Progenitor cell of endocrine pancreas (in vitro differentiated cells): Measurements from ENCODE around the gene C2orf66. TPM values are rescaled to one million over a fixed set of nuclear protein-coding genes. Genes with fewer than 3 reads are reported as not detected.

Experiments used
- DNase-seq: peaks from one replicate; pipeline ENCODE4 v3.0.0; 2021; ENCODE audit warnings: low spot score; ENCODE audit not compliant: unreplicated experiment
- H3K27ac Mint-ChIP-seq: 2 replicates; pipeline ENCODE4 v1.8.0; 2021; ENCODE audit warnings: mild to moderate bottlenecking, moderate library complexity, mixed read lengths
- H3K27me3 Mint-ChIP-seq: 2 replicates; pipeline ENCODE4 v1.8.0; 2021; ENCODE audit warnings: mixed read lengths
- H3K36me3 Mint-ChIP-seq: 2 replicates; pipeline ENCODE4 v1.8.0; 2022; ENCODE audit warnings: mixed read lengths; ENCODE audit not compliant: insufficient read depth
- H3K4me1 Mint-ChIP-seq: 2 replicates; pipeline ENCODE4 v1.8.0; 2021; ENCODE audit warnings: low read depth, mixed read lengths
- H3K4me3 Mint-ChIP-seq: 2 replicates; pipeline ENCODE4 v1.8.0; 2021; ENCODE audit warnings: low read depth, mild to moderate bottlenecking, moderate library complexity, mixed read lengths
- H3K9me3 Mint-ChIP-seq: 2 replicates; pipeline ENCODE4 v1.8.0; 2021; ENCODE audit warnings: low read depth, mixed read lengths
- total RNA-seq: library from RNA; stranded (reverse); gene quantifications from 2 replicates; pipeline ENCODE4 v1.2.1, GENCODE V29; 2021
- TF ChIP-seq, protein P1 (sequence below): fragments of 200-600 bp; sonication (generic); IDR thresholded peaks from one replicate; pipeline ENCODE4 v1.5.0; 2021; ENCODE audit warnings: antibody characterized with exemption, mild to moderate bottlenecking; ENCODE audit not compliant: unreplicated experiment

C2orf66 gene
- total RNA-seq, 1 donor from 2014 or later = 0.38 TPM

DNA sequence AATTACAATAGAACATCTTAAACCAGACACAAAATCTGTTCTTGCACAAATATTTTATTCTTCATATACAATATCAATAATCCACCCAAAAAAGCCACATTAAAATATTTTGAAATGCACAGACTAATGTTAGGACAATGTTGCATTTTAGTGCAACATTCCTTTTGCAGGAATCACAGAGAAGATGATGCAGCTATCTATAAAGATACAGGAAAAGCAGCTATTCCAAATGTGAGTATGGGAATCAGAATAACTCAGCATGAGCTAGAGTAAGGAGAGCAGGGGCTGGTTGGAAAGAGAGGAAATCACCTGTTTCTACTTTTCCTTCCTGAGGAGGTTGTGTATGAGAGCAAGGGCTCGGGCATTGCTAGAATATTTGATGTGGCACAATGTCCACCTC is 4.8 kb downstream of the C2orf66 start:
- peaks cover 4% of the 10 kb centered on the region for H3K27me3 Mint-ChIP-seq
- H3K9me3 Mint-ChIP-seq = peaks cover 4% of the 10 kb centered on the region
- no peak for DNase-seq
- peaks cover 2% of the 10 kb centered on the region for H3K4me1 Mint-ChIP-seq
- H3K36me3 Mint-ChIP-seq = no peaks in the 10 kb centered on the region
- TF ChIP-seq, protein P1, sequence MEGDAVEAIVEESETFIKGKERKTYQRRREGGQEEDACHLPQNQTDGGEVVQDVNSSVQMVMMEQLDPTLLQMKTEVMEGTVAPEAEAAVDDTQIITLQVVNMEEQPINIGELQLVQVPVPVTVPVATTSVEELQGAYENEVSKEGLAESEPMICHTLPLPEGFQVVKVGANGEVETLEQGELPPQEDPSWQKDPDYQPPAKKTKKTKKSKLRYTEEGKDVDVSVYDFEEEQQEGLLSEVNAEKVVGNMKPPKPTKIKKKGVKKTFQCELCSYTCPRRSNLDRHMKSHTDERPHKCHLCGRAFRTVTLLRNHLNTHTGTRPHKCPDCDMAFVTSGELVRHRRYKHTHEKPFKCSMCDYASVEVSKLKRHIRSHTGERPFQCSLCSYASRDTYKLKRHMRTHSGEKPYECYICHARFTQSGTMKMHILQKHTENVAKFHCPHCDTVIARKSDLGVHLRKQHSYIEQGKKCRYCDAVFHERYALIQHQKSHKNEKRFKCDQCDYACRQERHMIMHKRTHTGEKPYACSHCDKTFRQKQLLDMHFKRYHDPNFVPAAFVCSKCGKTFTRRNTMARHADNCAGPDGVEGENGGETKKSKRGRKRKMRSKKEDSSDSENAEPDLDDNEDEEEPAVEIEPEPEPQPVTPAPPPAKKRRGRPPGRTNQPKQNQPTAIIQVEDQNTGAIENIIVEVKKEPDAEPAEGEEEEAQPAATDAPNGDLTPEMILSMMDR = no peak
- H3K4me3 Mint-ChIP-seq = no peak overlapping the region
- H3K27ac Mint-ChIP-seq = no peak overlapping the region

DNA sequence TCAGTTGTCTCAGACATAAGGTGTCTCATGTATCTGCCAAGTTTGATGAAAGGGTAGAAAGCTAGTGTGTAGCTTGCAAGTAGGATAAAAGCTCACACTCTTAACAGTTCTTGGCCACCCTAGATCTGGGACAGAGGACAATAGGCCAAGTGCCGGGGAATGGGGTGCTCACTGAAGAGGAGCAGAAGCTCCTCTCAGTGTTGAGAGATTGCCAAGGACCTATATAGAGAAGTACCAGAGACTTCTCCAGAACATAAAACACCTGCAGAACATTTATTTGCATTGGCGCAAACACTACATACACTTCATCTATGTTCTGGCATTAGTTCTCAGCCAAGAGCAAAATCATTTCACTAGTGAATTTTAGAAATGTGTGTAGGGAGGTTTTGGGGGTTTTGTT is 6.8 kb downstream of the C2orf66 start:
- H3K9me3 Mint-ChIP-seq = peaks cover 4% of the 10 kb centered on the region
- H3K27me3 Mint-ChIP-seq = peaks cover 4% of the 10 kb centered on the region
- no peak overlapping the region for H3K4me3 Mint-ChIP-seq
- H3K27ac Mint-ChIP-seq = no peak overlapping the region
- TF ChIP-seq, protein P1 = no peak
- H3K36me3 Mint-ChIP-seq = no peaks in the 10 kb centered on the region
- peaks cover 3% of the 10 kb centered on the region for H3K4me1 Mint-ChIP-seq
- DNase-seq = no peak

DNA sequence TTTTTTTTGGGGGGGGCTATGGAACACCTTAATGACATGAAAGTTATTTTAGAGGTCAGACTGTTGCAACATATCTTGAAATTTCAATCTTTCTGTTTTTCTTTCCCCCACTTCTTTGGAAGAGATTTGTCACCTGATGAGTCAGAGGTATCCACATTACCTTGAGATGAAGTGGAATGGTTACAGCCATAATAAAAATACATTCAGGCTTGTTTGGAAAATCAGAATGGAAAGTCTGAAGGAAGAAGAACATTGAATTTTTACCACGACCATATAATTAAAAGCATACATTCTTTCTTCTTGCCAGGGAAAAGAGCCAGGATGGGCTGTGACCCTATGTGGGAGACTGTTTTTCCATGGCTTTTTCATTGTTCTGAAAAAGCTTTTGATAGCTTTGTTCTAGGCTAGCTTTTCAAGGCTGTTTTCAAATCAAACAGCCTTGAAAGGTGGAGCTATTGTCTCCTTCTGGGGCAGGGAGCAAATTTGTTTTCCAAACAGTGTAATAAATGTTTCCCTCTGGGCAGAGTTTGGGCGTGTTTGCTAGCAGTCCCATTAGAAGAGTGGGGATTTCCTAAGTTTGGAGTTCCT is 7.4 kb downstream of the C2orf66 start:
- Mint-ChIP-seq H3K36me3 (peaks cover 2% of the 10 kb centered on the region), H3K4me1 (peaks cover 3% of the 10 kb centered on the region), H3K9me3 (peaks cover 4% of the 10 kb centered on the region), H3K4me3 (no peak overlapping the region), H3K27ac (no peak overlapping the region), H3K27me3 (peaks cover 4% of the 10 kb centered on the region)
- TF ChIP-seq, protein P1 = no peak
- DNase-seq = no peak

DNA sequence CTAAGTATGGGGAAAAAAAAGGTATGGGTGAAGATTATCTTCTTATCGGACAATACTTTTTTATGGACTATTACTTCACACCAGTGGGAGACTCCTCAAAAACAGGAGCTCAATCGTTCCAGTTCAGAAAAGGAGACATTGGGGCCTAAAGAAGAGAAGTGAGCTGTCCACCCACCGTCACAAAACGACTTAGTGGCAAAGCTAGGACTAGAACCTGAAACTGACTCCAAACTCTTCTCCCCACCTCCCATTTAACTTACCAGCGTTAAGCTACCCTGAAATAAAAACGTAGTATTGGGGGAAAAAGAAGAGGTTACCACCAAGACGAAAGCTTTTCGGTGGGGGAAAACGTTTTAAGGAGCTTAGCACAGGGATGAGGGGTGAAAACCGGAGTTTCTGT is 10.2 kb downstream of the C2orf66 start:
- TF ChIP-seq, protein P1 = no peak
- peaks cover 4% of the 10 kb centered on the region for H3K9me3 Mint-ChIP-seq
- peak overlapping the region; percentile 90 for H3K4me3 Mint-ChIP-seq

DNA sequence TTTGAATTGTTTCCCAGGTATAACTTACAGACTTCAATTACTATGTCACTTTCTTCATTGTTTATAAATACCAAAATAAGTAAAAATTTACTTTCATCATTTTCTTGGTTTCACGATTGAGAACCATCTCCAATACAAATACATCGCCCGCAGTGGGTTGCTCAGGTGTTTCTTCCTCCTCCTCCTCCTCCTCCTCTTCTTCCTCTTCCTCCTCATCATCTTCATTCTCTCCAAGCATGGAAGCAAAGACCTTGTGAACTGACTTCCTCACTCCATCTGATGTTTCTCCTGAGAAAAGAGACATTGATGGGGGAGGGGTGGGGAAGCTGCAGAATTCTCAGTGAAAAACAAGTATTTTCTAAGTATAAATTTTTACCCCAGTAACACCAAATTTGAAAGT is 16.3 kb downstream of the C2orf66 start:
- no peak overlapping the region for H3K4me3 Mint-ChIP-seq
- TF ChIP-seq, protein P1 = no peak
- no peak for DNase-seq
- H3K4me1 Mint-ChIP-seq = no peaks in the 10 kb centered on the region
- H3K36me3 Mint-ChIP-seq = peaks cover 21% of the 10 kb centered on the region
- H3K27ac Mint-ChIP-seq = no peak overlapping the region
- no peaks in the 10 kb centered on the region for H3K9me3 Mint-ChIP-seq
- no peaks in the 10 kb centered on the region for H3K27me3 Mint-ChIP-seq

More for the DNA sequence above, 10.2 kb downstream of the C2orf66 start:
- DNase-seq = no peak
- peaks cover 3% of the 10 kb centered on the region for H3K36me3 Mint-ChIP-seq
- no peaks in the 10 kb centered on the region for H3K27me3 Mint-ChIP-seq
- H3K27ac Mint-ChIP-seq = peak overlapping the region; percentile 80
- H3K4me1 Mint-ChIP-seq = peaks cover 3% of the 10 kb centered on the region
